ENCODE results near the gene FNDC1. TPM values are rescaled to one million over a fixed set of nuclear protein-coding genes. Genes with fewer than 3 reads are reported as not detected.
A peak's percentile ranks its signal among the peaks of the same experiment; 100 is the strongest.

FNDC1 gene
- total RNA-seq, 3 donors from 2014 or later (not counting 1 experiment from before 2014, with no cell fraction given): not detected

DNA sequence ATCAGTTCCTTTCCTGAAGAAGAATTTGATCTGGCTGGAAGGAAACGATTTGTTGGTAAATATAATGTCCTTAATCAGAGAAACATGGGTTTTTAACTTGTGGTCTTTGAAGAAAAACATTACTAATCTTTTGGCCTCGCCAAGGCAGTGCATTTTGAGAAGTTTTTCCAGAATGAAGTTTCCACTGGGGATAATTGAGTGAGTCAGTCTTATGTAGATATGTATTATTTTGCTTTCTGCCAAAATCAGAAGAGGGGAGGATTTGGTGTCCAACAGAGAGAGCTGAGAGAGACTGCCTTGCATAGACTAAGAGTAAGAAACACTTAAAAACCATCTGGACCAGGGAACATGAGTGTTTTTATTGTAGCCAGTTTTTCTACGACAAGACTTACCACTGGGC, 79.9 kb downstream of the FNDC1 start:
- 72% methylated on average over 3 of the region's 3 CpGs for WGBS (ENCODE audit: insufficient coverage)
- Histone ChIP-seq H3K4me3 (ENCODE audit: low read length) (no peak overlapping the region), H3K9me3 (ENCODE audit: control insufficient read depth, insufficient read depth, low read length) (no peaks in the 10 kb centered on the region), H3K36me3 (ENCODE audit: control insufficient read depth, insufficient read depth, low read length) (no peaks in the 10 kb centered on the region), H3K27me3 (ENCODE audit: control insufficient read depth, insufficient read depth, low read length) (no peaks in the 10 kb centered on the region), H3K4me1 (ENCODE audit: control insufficient read depth, insufficient read depth, low read length) (no peaks in the 10 kb centered on the region), H3K27ac (ENCODE audit: low read length) (no peak overlapping the region)
- Mint-ChIP-seq H3K36me3 (no peaks in the 10 kb centered on the region), H3K9me3 (peaks cover 0 to 2% of the 10 kb centered on the region in 2 donors), H3K4me1 (no peaks in the 10 kb centered on the region), H3K27me3 (ENCODE audit: low read depth in 2 of 2) (peaks cover 15 to 25% of the 10 kb centered on the region in 2 donors), H3K4me3 (no peak overlapping the region), H3K27ac (no peak overlapping the region)
- intact Hi-C loops (cut with micrococcal nuclease): no loop called here
- TF ChIP-seq, protein P1, sequence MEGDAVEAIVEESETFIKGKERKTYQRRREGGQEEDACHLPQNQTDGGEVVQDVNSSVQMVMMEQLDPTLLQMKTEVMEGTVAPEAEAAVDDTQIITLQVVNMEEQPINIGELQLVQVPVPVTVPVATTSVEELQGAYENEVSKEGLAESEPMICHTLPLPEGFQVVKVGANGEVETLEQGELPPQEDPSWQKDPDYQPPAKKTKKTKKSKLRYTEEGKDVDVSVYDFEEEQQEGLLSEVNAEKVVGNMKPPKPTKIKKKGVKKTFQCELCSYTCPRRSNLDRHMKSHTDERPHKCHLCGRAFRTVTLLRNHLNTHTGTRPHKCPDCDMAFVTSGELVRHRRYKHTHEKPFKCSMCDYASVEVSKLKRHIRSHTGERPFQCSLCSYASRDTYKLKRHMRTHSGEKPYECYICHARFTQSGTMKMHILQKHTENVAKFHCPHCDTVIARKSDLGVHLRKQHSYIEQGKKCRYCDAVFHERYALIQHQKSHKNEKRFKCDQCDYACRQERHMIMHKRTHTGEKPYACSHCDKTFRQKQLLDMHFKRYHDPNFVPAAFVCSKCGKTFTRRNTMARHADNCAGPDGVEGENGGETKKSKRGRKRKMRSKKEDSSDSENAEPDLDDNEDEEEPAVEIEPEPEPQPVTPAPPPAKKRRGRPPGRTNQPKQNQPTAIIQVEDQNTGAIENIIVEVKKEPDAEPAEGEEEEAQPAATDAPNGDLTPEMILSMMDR (IDR thresholded peaks at IDR 0.05): no peak
- no peak for ATAC-seq
- DNase-seq: no peak

DNA sequence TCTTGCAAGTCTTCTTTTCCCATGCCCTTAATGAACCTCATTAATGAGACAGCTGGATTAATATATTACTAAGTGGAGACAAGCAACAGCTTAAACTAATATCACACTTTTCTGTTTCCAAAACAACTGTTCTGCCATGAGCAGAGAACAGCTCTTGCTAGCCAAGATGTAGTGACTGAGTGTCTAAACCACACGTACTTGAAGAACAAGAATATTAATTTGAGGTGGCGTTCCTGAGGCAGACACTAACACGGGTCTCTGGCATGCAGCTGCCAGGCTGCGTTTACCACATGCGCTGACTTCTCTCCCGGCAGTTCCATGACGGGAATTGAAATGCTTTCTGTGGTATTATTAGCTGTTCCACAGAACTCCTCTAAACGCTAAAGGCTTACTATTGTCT, 80.6 kb downstream of the FNDC1 start:
- intact Hi-C loops (cut with micrococcal nuclease): loop anchor here (5.0 kb wide), 1 partner anchor 403 kb away; no protein-coding TSS in a partner anchor
- DNase-seq (no peak), ATAC-seq (no peak)
- TF ChIP-seq, protein P1 (IDR thresholded peaks at IDR 0.05): no peak
- Histone ChIP-seq H3K9me3 (ENCODE audit: control insufficient read depth, insufficient read depth, low read length) (no peaks in the 10 kb centered on the region), H3K27me3 (ENCODE audit: control insufficient read depth, insufficient read depth, low read length) (no peaks in the 10 kb centered on the region), H3K27ac (ENCODE audit: low read length) (no peak overlapping the region), H3K4me3 (ENCODE audit: low read length) (no peak overlapping the region), H3K4me1 (ENCODE audit: control insufficient read depth, insufficient read depth, low read length) (no peaks in the 10 kb centered on the region), H3K36me3 (ENCODE audit: control insufficient read depth, insufficient read depth, low read length) (no peaks in the 10 kb centered on the region)
- Mint-ChIP-seq H3K4me3 (no peak overlapping the region), H3K27ac (no peak overlapping the region), H3K9me3 (peaks cover 0 to 1% of the 10 kb centered on the region in 2 donors), H3K4me1 (no peaks in the 10 kb centered on the region), H3K27me3 (ENCODE audit: low read depth in 2 of 2) (peaks cover 16 to 25% of the 10 kb centered on the region in 2 donors), H3K36me3 (no peaks in the 10 kb centered on the region)
- 76% methylated on average over 8 of the region's 8 CpGs for WGBS (ENCODE audit: insufficient coverage)

DNA sequence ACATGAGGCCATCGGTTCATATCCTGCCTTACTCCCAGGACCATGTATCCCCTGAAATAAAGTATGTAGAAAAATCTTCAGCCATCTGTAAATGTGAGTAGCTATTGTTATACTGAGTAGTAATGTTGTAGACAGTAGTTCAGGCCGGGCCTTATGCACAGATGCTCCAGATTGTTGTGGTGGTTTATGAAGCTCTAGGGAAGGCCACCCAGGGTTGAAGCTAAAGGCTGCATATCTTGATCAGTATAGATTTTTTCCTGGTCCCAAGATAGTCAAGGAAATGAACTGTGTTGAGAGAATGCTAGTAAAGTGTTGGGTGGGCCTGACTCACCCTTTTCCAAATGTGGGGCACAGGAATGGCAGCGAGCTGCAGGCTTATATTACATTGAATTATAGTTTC, 81.4 kb downstream of the FNDC1 start:
- H3K9me3 Mint-ChIP-seq: no peaks in the 10 kb centered on the region
- no peaks in the 10 kb centered on the region for H3K4me1 ChIP-seq (ENCODE audit: control insufficient read depth, insufficient read depth, low read length)
- H3K4me3 Mint-ChIP-seq: no peak overlapping the region
- H3K36me3 Mint-ChIP-seq: no peaks in the 10 kb centered on the region
- no peak overlapping the region for H3K4me3 ChIP-seq (ENCODE audit: low read length)
- intact Hi-C loops (cut with micrococcal nuclease): loop anchor here (5.0 kb wide), 1 partner anchor 402 kb away; no protein-coding TSS in a partner anchor
- peaks cover 19 to 31% of the 10 kb centered on the region in 2 donors for H3K27me3 Mint-ChIP-seq (ENCODE audit: low read depth in 2 of 2)
- no peak for ATAC-seq
- no peaks in the 10 kb centered on the region for H3K36me3 ChIP-seq (ENCODE audit: control insufficient read depth, insufficient read depth, low read length)
- H3K27ac Mint-ChIP-seq: no peak overlapping the region
- 85% methylated on average over 3 of the region's 3 CpGs for WGBS (ENCODE audit: insufficient coverage)
- no peak overlapping the region for H3K27ac ChIP-seq (ENCODE audit: low read length)
- H3K4me1 Mint-ChIP-seq: no peaks in the 10 kb centered on the region
- DNase-seq: no peak
- no peaks in the 10 kb centered on the region for H3K27me3 ChIP-seq (ENCODE audit: control insufficient read depth, insufficient read depth, low read length)
- H3K9me3 ChIP-seq (ENCODE audit: control insufficient read depth, insufficient read depth, low read length): no peaks in the 10 kb centered on the region
- TF ChIP-seq, protein P1 (IDR thresholded peaks at IDR 0.05): no peak

DNA sequence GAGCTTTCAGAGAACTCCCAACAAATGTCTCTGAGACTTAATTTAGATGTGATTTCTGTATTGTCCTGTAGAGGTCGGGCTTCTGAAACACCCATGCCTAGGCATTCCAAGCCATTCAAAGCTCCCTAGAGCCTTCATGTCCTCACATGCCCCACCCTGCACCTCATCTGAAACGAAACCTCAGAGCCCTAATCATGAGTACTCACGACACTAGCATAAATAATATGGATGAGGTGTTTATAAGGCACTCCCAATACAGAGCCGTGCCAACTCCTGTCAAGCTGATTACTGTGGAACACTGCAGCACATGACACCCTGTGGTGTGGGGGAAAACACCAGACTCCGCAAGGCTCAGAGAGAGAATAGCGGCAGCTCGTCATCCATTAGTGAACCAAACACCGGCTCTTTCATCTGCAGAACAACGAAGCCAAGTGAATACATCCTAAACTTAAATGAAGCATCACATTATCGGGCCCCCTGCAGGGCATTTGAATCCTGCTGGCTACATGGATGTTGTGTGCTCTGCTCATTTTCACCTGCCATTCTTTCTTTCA, 83.8 kb downstream of the FNDC1 start:
- no peak overlapping the region for H3K4me3 ChIP-seq (ENCODE audit: low read length)
- ATAC-seq: peak; percentile 52 to 76 (median 60)
- TF ChIP-seq, protein P1 (IDR thresholded peaks at IDR 0.05): peak; percentile 61
- Mint-ChIP-seq H3K27me3 (ENCODE audit: low read depth in 2 of 2) (peaks cover 15 to 25% of the 10 kb centered on the region in 2 donors), H3K4me1 (no peaks in the 10 kb centered on the region), H3K36me3 (no peaks in the 10 kb centered on the region), H3K27ac (no peak overlapping the region), H3K9me3 (no peaks in the 10 kb centered on the region), H3K4me3 (no peak overlapping the region)
- 81% methylated on average over 7 of the region's 10 CpGs for WGBS (ENCODE audit: insufficient coverage)
- DNase-seq: peak in 1 of 2 donors; percentile 47
- H3K27me3 ChIP-seq (ENCODE audit: control insufficient read depth, insufficient read depth, low read length): no peaks in the 10 kb centered on the region
- H3K36me3 ChIP-seq (ENCODE audit: control insufficient read depth, insufficient read depth, low read length): no peaks in the 10 kb centered on the region
- no peaks in the 10 kb centered on the region for H3K9me3 ChIP-seq (ENCODE audit: control insufficient read depth, insufficient read depth, low read length)
- H3K27ac ChIP-seq (ENCODE audit: low read length): no peak overlapping the region
- intact Hi-C loops (cut with micrococcal nuclease): loop anchor here (5.0 kb wide), 1 partner anchor 399 kb away; no protein-coding TSS in a partner anchor
- no peaks in the 10 kb centered on the region for H3K4me1 ChIP-seq (ENCODE audit: control insufficient read depth, insufficient read depth, low read length)

All from natural killer cell (primary cell).